Stimulated activated naive B cell treated with anti-CD40 and anti-IgM and Interleukin-4, amounts not matched to agents 10 μg/mL and 1 μg/mL and 100 μg/mL, for 72 hours (primary cell): Measurements from ENCODE around the gene DISP3.

ENCODE experiments used
- ATAC-seq, 2 donors: fragments of 150-1000 bp; cut with Tn5 transposase; replicated peaks; 2 replicates each; pipeline ENCODE4 v1.10.0; 2021; ENCODE audit warnings: moderate library complexity in 1 of 2
- DNase-seq: peaks from one replicate; pipeline ENCODE4 v3.0.0; 2021
- H3K27ac Mint-ChIP-seq: one replicate; pipeline ENCODE4 v1.8.0; 2022; ENCODE audit warnings: mild to moderate bottlenecking, mixed read lengths
- H3K27me3 Mint-ChIP-seq, 2 donors: one replicate each; pipeline ENCODE4 v1.8.0; 2022; ENCODE audit warnings: mixed read lengths in 2 of 2
- H3K36me3 Mint-ChIP-seq, 2 donors: one replicate each; pipeline ENCODE4 v1.8.0; 2022; ENCODE audit warnings: mixed read lengths in 2 of 2, mild to moderate bottlenecking in 1 of 2
- H3K4me1 Mint-ChIP-seq, 2 donors: one replicate each; pipeline ENCODE4 v1.8.0; 2022; ENCODE audit warnings: mixed read lengths in 2 of 2, mild to moderate bottlenecking in 1 of 2
- H3K4me3 Mint-ChIP-seq, 2 donors: one replicate each; pipeline ENCODE4 v1.8.0; 2022; ENCODE audit warnings: mild to moderate bottlenecking in 2 of 2, mixed read lengths in 2 of 2, moderate library complexity in 1 of 2
- H3K9me3 Mint-ChIP-seq, 2 donors: one replicate each; pipeline ENCODE4 v1.8.0; 2022; ENCODE audit warnings: mixed read lengths in 2 of 2, mild to moderate bottlenecking in 1 of 2

DISP3 gene

GRCh38 chr1:11471473-11471872 is 7.5 kb upstream of the DISP3 start:
- H3K4me3 Mint-ChIP-seq: no peak overlapping the region
- no peak overlapping the region for H3K27ac Mint-ChIP-seq
- H3K9me3 Mint-ChIP-seq: no peaks in the 10 kb centered on the region
- no peaks in the 10 kb centered on the region for H3K36me3 Mint-ChIP-seq
- H3K27me3 Mint-ChIP-seq: peaks cover 33 to 47% of the 10 kb centered on the region in 2 donors
- DNase-seq: no peak
- H3K4me1 Mint-ChIP-seq: no peaks in the 10 kb centered on the region
- no peak for ATAC-seq

- no peak for ATAC-seq
- Mint-ChIP-seq H3K4me3 (no peak overlapping the region), H3K4me1 (no peaks in the 10 kb centered on the region), H3K27ac (no peak overlapping the region), H3K27me3 (peaks cover 38 to 53% of the 10 kb centered on the region in 2 donors), H3K36me3 (no peaks in the 10 kb centered on the region), H3K9me3 (no peaks in the 10 kb centered on the region)
- no peak for DNase-seq
Observed at GRCh38 chr1:11472284-11472683, 6.7 kb upstream of the DISP3 start.

DNA sequence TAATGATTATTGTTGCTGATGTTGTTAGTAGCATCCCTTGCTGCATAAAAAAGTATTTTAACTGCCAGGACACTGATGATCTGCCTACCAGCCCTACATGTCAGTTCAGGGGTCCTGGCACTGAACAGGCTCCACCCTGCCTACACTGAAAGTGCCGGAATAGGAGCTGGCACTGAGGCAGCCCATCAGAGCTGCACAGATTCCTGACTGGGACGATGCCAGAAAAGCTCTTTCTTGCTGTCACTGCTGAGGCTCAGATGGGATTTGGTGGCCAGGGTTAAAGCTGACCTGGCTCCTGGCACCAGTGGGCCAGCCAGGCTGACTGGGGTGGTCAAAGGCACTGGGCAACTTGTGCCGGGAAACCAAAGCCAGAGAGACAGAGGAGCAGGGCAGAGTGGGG is 6.2 kb upstream of the DISP3 start:
- H3K9me3 Mint-ChIP-seq: no peaks in the 10 kb centered on the region
- no peaks in the 10 kb centered on the region for H3K36me3 Mint-ChIP-seq
- peaks cover 41 to 54% of the 10 kb centered on the region in 2 donors for H3K27me3 Mint-ChIP-seq
- H3K27ac Mint-ChIP-seq: no peak overlapping the region
- no peak for ATAC-seq
- H3K4me1 Mint-ChIP-seq: no peaks in the 10 kb centered on the region
- no peak overlapping the region for H3K4me3 Mint-ChIP-seq
- DNase-seq: no peak

GRCh38 chr1:11473491-11474034 is 5.4 kb upstream of the DISP3 start:
- Mint-ChIP-seq H3K27me3 (peaks cover 49 to 55% of the 10 kb centered on the region in 2 donors), H3K9me3 (no peaks in the 10 kb centered on the region), H3K4me1 (peaks cover 2 to 5% of the 10 kb centered on the region in 2 donors), H3K4me3 (no peak overlapping the region), H3K36me3 (no peaks in the 10 kb centered on the region), H3K27ac (no peak overlapping the region)
- DNase-seq (no peak), ATAC-seq (no peak)

GRCh38 chr1:11474826-11475225 is 4.1 kb upstream of the DISP3 start:
- H3K27me3 Mint-ChIP-seq: peaks cover 40 to 47% of the 10 kb centered on the region in 2 donors
- no peak overlapping the region for H3K4me3 Mint-ChIP-seq
- no peaks in the 10 kb centered on the region for H3K36me3 Mint-ChIP-seq
- no peak overlapping the region for H3K27ac Mint-ChIP-seq
- DNase-seq: no peak
- no peak for ATAC-seq
- H3K9me3 Mint-ChIP-seq: no peaks in the 10 kb centered on the region
- H3K4me1 Mint-ChIP-seq: peaks cover 2 to 5% of the 10 kb centered on the region in 2 donors

GRCh38 chr1:11475748-11476147 is 3.2 kb upstream of the DISP3 start:
- Mint-ChIP-seq H3K27me3 (peaks cover 48 to 56% of the 10 kb centered on the region in 2 donors), H3K4me3 (no peak overlapping the region), H3K36me3 (peaks cover 3% of the 10 kb centered on the region in 2 donors), H3K4me1 (peaks cover 7 to 13% of the 10 kb centered on the region in 2 donors), H3K9me3 (peaks cover 0 to 3% of the 10 kb centered on the region in 2 donors), H3K27ac (no peak overlapping the region)
- DNase-seq: no peak
- no peak for ATAC-seq

GRCh38 chr1:11479375-11479979 is 522 bp downstream of the DISP3 start:
- Mint-ChIP-seq H3K27ac (no peak overlapping the region), H3K9me3 (peaks cover 0 to 3% of the 10 kb centered on the region in 2 donors), H3K4me3 (peak overlapping the region; percentile 64 to 78), H3K36me3 (peaks cover 3% of the 10 kb centered on the region in 2 donors), H3K4me1 (peaks cover 12 to 14% of the 10 kb centered on the region in 2 donors), H3K27me3 (peaks cover 55 to 68% of the 10 kb centered on the region in 2 donors)
- ATAC-seq (no peak), DNase-seq (no peak)

- Mint-ChIP-seq H3K4me3 (peak overlapping the region; percentile 21 to 26), H3K4me1 (peaks cover 12 to 14% of the 10 kb centered on the region in 2 donors), H3K27me3 (peaks cover 60 to 71% of the 10 kb centered on the region in 2 donors), H3K36me3 (peaks cover 3% of the 10 kb centered on the region in 2 donors), H3K27ac (no peak overlapping the region), H3K9me3 (peaks cover 0 to 3% of the 10 kb centered on the region in 2 donors)
- DNase-seq (no peak), ATAC-seq (no peak)
Observed at GRCh38 chr1:11481019-11481418, 2.1 kb downstream of the DISP3 start.

- H3K27me3 Mint-ChIP-seq: peaks cover 62 to 72% of the 10 kb centered on the region in 2 donors
- peaks cover 0 to 3% of the 10 kb centered on the region in 2 donors for H3K9me3 Mint-ChIP-seq
- H3K27ac Mint-ChIP-seq: no peak overlapping the region
- no peak for DNase-seq
- ATAC-seq: no peak
- H3K4me3 Mint-ChIP-seq: no peak overlapping the region
- H3K36me3 Mint-ChIP-seq: peaks cover 3% of the 10 kb centered on the region in 2 donors
- H3K4me1 Mint-ChIP-seq: peaks cover 12 to 14% of the 10 kb centered on the region in 2 donors
Observed at GRCh38 chr1:11482198-11482597, 3.2 kb downstream of the DISP3 start.

GRCh38 chr1:11482701-11483479 is 3.9 kb downstream of the DISP3 start:
- no peak overlapping the region for H3K4me3 Mint-ChIP-seq
- peaks cover 3% of the 10 kb centered on the region in 2 donors for H3K36me3 Mint-ChIP-seq
- H3K9me3 Mint-ChIP-seq: peaks cover 0 to 3% of the 10 kb centered on the region in 2 donors
- H3K4me1 Mint-ChIP-seq: peaks cover 12 to 14% of the 10 kb centered on the region in 2 donors
- peaks cover 63 to 74% of the 10 kb centered on the region in 2 donors for H3K27me3 Mint-ChIP-seq
- DNase-seq (no peak), ATAC-seq (no peak)
- H3K27ac Mint-ChIP-seq: no peak overlapping the region

DNA sequence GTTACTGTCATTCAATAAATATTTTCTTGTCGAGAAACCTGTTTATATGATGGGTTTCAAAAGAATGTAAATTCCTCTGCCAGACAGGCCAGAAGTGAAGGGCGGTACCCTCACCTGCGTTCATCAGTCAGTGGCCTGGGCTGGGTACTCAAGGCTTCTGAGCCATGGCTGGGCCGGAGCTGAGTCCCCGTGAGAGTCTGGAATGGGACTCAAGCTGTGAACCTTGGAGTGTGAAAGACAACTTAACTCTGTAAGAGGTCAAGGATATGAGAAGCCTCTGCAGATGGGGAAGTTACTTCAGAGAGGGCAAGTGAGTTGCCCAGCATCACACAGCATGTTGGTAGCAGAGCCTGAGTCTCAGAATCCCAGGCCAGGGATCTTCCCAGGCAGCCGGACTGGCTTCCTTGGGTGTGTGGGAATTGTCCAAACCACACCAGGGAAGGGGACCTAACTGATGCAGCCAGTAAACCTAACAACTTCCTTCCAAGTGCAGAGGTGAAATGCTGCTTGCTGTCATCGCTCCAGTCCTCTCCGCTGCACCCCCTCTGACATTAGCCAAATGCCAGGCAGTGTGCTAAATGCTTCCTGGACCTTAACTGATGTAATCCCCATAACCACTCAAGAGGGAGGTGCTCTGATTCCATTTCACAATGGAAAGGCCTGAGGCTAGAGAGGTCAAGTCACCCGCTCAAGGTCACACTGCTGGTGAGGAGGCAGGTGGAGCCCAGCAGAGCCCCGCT is 4.8 kb downstream of the DISP3 start:
- H3K4me1 Mint-ChIP-seq: peaks cover 9 to 10% of the 10 kb centered on the region in 2 donors
- peaks cover 58 to 71% of the 10 kb centered on the region in 2 donors for H3K27me3 Mint-ChIP-seq
- no peak overlapping the region for H3K4me3 Mint-ChIP-seq
- H3K36me3 Mint-ChIP-seq: peaks cover 3% of the 10 kb centered on the region in 2 donors
- DNase-seq (no peak), ATAC-seq (no peak)
- H3K9me3 Mint-ChIP-seq: peaks cover 0 to 3% of the 10 kb centered on the region in 2 donors
- no peak overlapping the region for H3K27ac Mint-ChIP-seq

GRCh38 chr1:11484321-11484655 is 5.3 kb downstream of the DISP3 start:
- Mint-ChIP-seq H3K9me3 (peaks cover 0 to 3% of the 10 kb centered on the region in 2 donors), H3K36me3 (peaks cover 3% of the 10 kb centered on the region in 2 donors), H3K27me3 (peaks cover 58 to 73% of the 10 kb centered on the region in 2 donors), H3K27ac (no peak overlapping the region), H3K4me1 (peaks cover 9 to 10% of the 10 kb centered on the region in 2 donors), H3K4me3 (no peak overlapping the region)
- ATAC-seq (no peak), DNase-seq (no peak)

GRCh38 chr1:11485191-11485590 is 6.2 kb downstream of the DISP3 start:
- no peak for ATAC-seq
- no peak for DNase-seq
- Mint-ChIP-seq H3K4me3 (no peak overlapping the region), H3K27me3 (peaks cover 64 to 76% of the 10 kb centered on the region in 2 donors), H3K36me3 (peaks cover 2% of the 10 kb centered on the region in 2 donors), H3K27ac (no peak overlapping the region), H3K9me3 (peaks cover 0 to 2% of the 10 kb centered on the region in 2 donors), H3K4me1 (peaks cover 7% of the 10 kb centered on the region in 2 donors)
